ENCODE data around the gene RWDD1. TPM values are rescaled to one million over a fixed set of nuclear protein-coding genes. Genes with fewer than 3 reads are reported as not detected.

Gene RWDD1
- total RNA-seq, 1 donor from 2014 or later = 37.4 TPM

DNA sequence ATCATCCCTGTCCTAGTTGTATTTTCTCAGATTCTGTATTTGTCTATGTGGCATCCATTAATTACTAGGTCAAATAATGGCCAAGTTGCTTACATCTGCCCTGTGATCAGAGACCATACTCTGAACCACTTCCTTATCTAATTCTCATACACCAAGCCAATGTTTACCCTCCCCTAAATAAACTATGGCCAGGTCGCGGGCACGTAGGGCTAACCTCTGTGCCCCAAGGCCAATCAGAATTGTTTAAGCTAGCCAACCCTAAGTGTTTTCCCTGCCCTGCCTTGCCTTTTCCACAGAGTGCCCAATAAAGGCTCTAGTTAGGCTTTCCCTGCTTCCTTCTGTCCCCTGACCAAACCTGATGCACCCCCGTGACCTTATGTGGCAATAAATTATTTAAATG is 20.5 kb upstream of the RWDD1 start:
- no peaks in the 10 kb centered on the region for H3K4me1 ChIP-seq
- no peaks in the 10 kb centered on the region for H3K9me3 ChIP-seq
- no peak overlapping the region for H3K4me3 ChIP-seq
- no peak for DNase-seq
- ATAC-seq = no peak
- intact Hi-C loops (cut with DNase I) = no loop called here
- no peaks in the 10 kb centered on the region for H3K27me3 ChIP-seq
- H3K36me3 ChIP-seq = no peaks in the 10 kb centered on the region
- TF ChIP-seq, protein P1, sequence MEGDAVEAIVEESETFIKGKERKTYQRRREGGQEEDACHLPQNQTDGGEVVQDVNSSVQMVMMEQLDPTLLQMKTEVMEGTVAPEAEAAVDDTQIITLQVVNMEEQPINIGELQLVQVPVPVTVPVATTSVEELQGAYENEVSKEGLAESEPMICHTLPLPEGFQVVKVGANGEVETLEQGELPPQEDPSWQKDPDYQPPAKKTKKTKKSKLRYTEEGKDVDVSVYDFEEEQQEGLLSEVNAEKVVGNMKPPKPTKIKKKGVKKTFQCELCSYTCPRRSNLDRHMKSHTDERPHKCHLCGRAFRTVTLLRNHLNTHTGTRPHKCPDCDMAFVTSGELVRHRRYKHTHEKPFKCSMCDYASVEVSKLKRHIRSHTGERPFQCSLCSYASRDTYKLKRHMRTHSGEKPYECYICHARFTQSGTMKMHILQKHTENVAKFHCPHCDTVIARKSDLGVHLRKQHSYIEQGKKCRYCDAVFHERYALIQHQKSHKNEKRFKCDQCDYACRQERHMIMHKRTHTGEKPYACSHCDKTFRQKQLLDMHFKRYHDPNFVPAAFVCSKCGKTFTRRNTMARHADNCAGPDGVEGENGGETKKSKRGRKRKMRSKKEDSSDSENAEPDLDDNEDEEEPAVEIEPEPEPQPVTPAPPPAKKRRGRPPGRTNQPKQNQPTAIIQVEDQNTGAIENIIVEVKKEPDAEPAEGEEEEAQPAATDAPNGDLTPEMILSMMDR (IDR thresholded peaks at IDR 0.05) = no peak
- no peak overlapping the region for H3K27ac ChIP-seq

DNA sequence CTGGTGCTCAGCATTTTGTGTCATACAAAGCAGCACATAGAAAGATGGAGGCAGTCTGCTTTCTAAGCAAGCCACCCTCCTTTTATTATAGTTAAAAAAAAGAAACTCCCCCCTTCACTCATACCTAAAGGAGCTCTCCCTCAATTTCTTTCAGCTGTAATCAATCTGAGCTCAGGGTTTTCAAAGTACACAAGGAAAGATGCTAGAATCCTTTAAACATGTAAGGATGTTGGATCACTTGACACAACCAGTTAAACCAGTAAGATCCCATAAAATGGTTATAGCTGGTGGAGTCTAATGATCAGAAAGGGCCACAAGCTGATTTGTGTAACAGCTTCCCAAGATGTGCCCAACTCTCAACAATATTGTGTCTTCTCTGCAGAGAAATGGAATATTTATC is 17.9 kb upstream of the RWDD1 start, which contains the start of gene CALHM4:
Gene CALHM4, plus strand, starts transcription at position 301 of the 400 bp plus-strand sequence. Its CDS starts 43 bp downstream, at position 344.
- Histone ChIP-seq H3K4me3 (no peak within 1 kb of the TSS), H3K9me3 (no peaks in the 10 kb centered on the region), H3K27ac (no peak within 1 kb of the TSS), H3K27me3 (no peaks in the 10 kb centered on the region), H3K4me1 (no peaks in the 10 kb centered on the region), H3K36me3 (no peaks in the 10 kb centered on the region)
- TF ChIP-seq, protein P1 (IDR thresholded peaks at IDR 0.05) = no peak
- ATAC-seq (no peak), DNase-seq (no peak)
- intact Hi-C loops (cut with DNase I) = no loop called here

DNA sequence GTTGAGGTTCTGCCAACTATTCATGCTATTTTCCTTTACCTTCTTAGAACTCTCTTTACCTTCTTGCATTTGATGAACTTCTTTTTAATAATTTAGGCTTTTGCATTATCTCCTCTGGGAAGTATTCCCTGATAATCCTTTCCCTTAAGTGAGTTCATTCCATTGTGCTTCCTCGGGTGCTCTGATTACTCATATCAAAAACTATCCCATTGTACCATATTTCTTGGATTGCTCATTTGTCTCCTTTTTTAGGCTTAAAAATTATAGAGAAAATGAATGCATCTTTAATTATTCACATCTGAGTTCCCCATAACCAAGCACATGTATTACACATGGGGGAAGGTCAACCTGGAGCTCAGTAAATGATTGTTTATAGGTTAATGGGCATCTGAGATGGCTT is 15.2 kb upstream of the RWDD1 start:
- ATAC-seq (no peak), DNase-seq (no peak)
- Histone ChIP-seq H3K9me3 (no peaks in the 10 kb centered on the region), H3K36me3 (no peaks in the 10 kb centered on the region), H3K27ac (no peak overlapping the region), H3K27me3 (no peaks in the 10 kb centered on the region), H3K4me1 (no peaks in the 10 kb centered on the region), H3K4me3 (no peak overlapping the region)
- intact Hi-C loops (cut with DNase I) = no loop called here
- TF ChIP-seq, protein P1 (IDR thresholded peaks at IDR 0.05) = no peak

DNA sequence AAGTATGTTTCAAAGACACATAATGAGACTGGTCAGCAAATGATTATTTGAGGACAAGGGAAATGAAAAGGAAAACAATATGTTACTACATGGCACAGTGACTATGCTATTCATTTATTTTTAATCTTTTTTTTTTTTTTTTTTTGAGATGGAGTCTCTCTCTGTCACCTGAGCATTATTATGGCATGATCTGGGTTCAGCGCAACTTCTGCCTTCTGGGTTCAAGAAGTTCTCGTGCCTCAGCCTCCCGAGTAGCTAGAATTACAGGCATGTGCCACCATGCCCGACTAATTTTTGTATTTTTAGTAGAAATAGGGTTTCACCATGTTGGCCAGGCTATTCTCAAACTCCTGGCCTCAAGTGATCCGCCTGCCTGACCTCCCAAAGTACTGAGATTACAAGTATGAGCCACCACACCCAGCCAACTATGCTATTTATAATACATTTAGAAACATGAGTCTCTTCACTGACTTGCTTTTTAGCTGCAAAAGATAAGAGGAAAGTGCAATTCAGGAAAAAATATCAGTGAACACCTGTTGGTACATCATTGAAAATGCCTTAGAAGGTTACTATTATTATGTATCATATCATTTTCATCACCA is 14.4 kb upstream of the RWDD1 start:
- ATAC-seq = no peak
- Histone ChIP-seq H3K27me3 (no peaks in the 10 kb centered on the region), H3K36me3 (no peaks in the 10 kb centered on the region), H3K27ac (no peak overlapping the region), H3K9me3 (no peaks in the 10 kb centered on the region), H3K4me1 (no peaks in the 10 kb centered on the region), H3K4me3 (no peak overlapping the region)
- intact Hi-C loops (cut with DNase I) = no loop called here
- no peak for DNase-seq
- TF ChIP-seq, protein P1 (IDR thresholded peaks at IDR 0.05) = no peak

DNA sequence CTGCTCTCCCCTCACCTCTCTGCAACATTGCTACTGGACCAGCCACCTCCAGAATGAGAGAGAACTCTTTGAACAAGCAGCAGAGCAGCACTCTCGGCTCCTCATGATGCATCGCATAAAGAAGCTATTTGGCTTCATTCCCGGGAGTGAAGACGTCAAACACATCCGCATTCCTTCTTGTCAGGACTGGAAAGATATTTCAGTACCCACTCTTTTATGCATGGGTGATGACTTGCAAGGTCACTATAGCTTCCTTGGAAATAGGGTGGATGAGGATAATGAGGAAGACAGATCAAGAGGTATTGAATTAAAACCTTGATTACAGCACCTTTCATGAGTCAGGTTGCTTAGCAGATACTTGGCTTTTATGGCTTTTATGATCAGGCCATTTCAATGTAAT is 13.4 kb upstream of the RWDD1 start:
- peak; percentile 65 for ATAC-seq
- intact Hi-C loops (cut with DNase I) = no loop called here
- H3K36me3 ChIP-seq = no peaks in the 10 kb centered on the region
- no peak overlapping the region for H3K4me3 ChIP-seq
- H3K4me1 ChIP-seq = no peaks in the 10 kb centered on the region
- no peak for DNase-seq
- no peaks in the 10 kb centered on the region for H3K27me3 ChIP-seq
- TF ChIP-seq, protein P1 (IDR thresholded peaks at IDR 0.05) = no peak
- no peak overlapping the region for H3K27ac ChIP-seq
- H3K9me3 ChIP-seq = no peaks in the 10 kb centered on the region

DNA sequence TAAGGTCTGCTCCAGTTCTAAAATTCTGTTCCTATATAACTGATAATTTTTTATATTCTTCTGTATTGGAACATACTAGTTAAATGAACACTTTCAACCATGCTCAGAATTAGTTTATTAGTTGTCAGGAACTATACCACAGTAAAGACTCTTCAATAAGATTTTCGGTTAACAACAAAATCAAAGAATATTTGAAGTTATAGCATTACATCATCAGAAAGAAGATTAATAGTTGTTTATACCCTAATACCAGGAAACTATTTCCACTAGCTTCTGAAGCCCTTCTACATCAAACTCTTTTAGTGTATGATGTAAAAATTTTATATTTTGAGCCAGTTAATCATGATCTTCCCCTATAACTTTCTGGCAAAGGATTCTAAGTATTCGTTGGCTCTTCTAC is 11.2 kb upstream of the RWDD1 start:
- ATAC-seq (no peak), DNase-seq (no peak)
- Histone ChIP-seq H3K27ac (no peak overlapping the region), H3K9me3 (no peaks in the 10 kb centered on the region), H3K27me3 (no peaks in the 10 kb centered on the region), H3K4me3 (no peak overlapping the region), H3K36me3 (no peaks in the 10 kb centered on the region), H3K4me1 (no peaks in the 10 kb centered on the region)
- intact Hi-C loops (cut with DNase I) = no loop called here
- TF ChIP-seq, protein P1 (IDR thresholded peaks at IDR 0.05) = no peak
